ENCODE results near the gene SELL. TPM values are rescaled to one million over a fixed set of nuclear protein-coding genes. Genes with fewer than 3 reads are reported as not detected.

The SELL gene
- total RNA-seq, 4 donors from 2014 or later = 0.75 to 2.7 (median 1.7) TPM

DNA sequence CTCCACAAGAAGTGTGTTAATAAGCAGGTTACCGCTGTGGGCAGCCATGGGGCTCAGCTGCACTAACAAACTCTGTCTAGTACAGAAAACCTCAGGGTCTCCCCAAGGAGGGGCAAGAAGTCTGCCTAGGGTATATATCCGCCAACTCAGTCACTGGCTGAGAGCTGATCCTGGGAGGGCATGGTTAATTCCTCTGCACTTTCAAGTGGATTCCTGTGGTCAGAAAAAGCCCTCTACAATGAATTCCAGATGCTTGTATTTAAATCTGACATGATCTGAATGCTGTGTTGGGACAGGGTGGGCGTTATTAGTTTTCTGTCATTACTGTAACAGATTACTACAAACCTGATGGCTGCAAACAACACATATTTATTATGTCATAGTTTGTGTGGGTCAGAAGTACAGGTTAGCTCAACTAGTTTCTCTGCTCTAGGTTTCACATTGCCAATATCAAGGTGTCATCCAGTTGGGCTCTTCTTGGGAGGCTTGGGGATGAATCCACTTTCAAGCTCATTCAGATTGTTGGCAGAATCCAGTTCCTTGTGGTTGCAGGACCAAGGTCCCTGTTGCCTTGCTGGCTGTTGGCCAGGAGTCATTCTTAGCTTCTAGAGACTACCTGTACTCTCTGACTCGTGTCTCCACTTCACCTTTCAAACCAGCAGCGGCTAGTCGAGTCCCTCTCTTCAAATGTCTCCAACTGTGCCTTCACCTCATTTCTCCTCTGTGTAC, 30.4 kb upstream of the SELL start:
- TF ChIP-seq, protein P1, sequence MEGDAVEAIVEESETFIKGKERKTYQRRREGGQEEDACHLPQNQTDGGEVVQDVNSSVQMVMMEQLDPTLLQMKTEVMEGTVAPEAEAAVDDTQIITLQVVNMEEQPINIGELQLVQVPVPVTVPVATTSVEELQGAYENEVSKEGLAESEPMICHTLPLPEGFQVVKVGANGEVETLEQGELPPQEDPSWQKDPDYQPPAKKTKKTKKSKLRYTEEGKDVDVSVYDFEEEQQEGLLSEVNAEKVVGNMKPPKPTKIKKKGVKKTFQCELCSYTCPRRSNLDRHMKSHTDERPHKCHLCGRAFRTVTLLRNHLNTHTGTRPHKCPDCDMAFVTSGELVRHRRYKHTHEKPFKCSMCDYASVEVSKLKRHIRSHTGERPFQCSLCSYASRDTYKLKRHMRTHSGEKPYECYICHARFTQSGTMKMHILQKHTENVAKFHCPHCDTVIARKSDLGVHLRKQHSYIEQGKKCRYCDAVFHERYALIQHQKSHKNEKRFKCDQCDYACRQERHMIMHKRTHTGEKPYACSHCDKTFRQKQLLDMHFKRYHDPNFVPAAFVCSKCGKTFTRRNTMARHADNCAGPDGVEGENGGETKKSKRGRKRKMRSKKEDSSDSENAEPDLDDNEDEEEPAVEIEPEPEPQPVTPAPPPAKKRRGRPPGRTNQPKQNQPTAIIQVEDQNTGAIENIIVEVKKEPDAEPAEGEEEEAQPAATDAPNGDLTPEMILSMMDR (IDR thresholded peaks at IDR 0.05; ENCODE audit: low read depth) = no peak

DNA sequence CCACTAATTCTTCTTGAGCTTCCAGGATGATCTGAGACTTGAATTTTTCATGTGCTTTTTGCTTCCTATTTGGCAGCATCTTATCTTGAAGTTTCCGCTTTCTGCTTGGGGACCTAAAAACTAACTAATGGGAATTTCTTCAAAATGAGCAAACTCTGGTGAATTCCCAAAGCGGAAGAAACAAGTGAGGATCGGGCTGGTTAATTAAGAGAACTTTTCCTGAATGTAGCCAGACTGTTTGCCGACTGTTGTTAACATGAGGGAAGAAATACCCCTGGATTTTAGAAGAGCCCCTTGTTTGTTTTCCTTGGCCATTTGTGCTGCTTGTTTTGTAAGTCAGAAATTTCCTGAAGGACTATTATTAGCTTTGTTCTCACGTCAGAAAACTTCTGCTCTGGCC, 28.6 kb upstream of the SELL start:
- TF ChIP-seq, protein P1 (IDR thresholded peaks at IDR 0.05; ENCODE audit: low read depth) = no peak

DNA sequence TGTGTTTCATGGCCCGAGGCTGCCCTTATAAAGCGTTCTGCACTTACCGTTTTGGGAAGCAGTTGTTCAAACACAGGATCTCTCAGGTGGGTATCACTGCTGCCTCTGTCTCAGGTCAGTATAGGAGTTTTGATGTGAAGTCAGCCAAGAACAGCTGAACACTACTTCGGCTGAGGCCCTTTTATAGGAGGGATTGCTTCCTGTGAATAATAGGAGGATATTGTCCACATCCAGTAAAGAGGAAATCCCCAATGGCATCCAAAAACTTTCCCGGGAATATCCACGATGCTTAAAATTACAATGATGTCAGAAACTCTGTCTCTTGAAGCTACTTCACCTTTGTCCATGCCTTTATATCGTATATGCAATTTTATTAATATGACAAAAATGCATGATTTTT, 22.5 kb upstream of the SELL start, which contains the start of gene SELE:
SELE (minus strand) TSS at position 156 of the 400 bp plus-strand sequence. CDS start 467 bp downstream, outside the sequence.
- TF ChIP-seq, protein P1 (IDR thresholded peaks at IDR 0.05; ENCODE audit: low read depth) = no peak

DNA sequence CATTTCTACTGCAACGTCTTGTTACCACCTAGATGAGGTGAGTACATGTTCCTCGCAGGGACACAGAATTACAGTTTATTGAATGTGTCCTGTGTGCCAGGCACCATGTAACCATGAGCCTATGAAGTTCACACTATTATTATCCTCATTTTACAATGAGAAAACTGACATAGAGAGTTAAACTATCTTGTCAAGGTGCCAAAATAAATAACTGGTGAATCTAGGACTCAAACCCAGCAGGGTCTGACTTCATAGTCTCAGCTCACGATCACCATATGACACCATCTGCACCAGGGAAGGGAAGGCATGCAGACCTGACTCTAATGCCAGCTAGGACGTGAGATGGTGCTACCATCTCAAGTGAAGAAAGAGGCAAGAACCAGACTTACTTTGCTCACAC, 20.0 kb upstream of the SELL start:
- TF ChIP-seq, protein P1 (IDR thresholded peaks at IDR 0.05; ENCODE audit: low read depth) = no peak

DNA sequence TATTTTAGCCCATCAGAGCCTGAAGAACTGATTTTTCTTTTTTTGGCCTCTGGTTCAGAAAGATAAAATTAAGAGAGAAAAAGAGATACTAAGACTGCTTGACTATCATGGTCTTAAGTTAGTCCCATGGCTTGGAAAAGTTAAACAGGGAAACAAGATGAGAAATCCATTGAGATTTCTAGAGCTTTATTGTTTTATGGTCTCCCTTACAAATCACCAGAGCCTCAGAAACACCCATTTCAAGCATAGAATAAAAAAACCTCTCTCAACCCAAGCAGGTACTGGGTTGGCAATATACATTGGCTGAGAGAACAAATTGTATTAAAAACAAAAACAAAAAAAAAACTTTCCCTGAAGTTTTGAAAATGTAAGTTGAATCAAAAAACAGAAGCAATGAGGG, 18.6 kb upstream of the SELL start:
- TF ChIP-seq, protein P1 (IDR thresholded peaks at IDR 0.05; ENCODE audit: low read depth) = no peak

DNA sequence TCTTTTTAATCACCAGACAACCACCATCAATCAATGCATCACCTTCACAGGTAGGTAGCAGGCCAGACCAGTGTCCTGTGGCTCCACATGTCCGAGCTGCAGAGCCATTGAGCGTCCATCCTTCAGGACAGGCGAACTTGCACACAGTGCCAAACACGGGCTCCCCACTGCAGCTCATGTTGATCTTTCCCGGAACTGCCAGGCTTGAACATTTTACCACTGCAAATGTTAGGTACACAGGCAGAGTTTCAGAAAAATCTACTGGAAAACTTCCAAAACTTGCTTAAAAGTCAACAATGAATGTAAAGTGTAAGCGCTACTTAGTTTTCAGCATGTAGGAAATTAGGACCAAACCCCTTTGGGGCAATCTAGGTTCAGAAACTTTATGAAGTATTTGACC, 15.9 kb upstream of the SELL start:
- TF ChIP-seq, protein P1 (IDR thresholded peaks at IDR 0.05; ENCODE audit: low read depth) = no peak

DNA sequence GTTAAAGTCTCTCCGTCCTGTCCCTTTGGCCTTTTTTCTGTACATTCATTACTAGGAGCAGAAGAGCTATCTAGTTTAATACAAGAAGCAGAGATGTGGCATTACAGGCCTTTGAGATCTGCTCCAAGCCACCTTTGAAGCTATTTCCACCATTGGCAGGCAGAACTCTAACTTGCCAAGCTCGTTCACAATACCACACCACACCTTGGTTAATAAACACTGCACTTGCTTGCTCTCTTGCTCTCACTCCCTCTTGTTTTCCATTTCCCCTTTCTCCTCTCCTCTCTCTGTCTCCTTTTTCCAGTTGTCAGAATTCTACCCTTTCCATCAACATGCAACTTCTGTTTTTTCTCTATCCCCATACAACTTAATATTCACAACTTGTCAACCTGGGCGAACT, 15.4 kb upstream of the SELL start:
- TF ChIP-seq, protein P1 (IDR thresholded peaks at IDR 0.05; ENCODE audit: low read depth) = no peak
